ENCODE results near the gene C4orf46.

- TF ChIP-seq, protein P1, sequence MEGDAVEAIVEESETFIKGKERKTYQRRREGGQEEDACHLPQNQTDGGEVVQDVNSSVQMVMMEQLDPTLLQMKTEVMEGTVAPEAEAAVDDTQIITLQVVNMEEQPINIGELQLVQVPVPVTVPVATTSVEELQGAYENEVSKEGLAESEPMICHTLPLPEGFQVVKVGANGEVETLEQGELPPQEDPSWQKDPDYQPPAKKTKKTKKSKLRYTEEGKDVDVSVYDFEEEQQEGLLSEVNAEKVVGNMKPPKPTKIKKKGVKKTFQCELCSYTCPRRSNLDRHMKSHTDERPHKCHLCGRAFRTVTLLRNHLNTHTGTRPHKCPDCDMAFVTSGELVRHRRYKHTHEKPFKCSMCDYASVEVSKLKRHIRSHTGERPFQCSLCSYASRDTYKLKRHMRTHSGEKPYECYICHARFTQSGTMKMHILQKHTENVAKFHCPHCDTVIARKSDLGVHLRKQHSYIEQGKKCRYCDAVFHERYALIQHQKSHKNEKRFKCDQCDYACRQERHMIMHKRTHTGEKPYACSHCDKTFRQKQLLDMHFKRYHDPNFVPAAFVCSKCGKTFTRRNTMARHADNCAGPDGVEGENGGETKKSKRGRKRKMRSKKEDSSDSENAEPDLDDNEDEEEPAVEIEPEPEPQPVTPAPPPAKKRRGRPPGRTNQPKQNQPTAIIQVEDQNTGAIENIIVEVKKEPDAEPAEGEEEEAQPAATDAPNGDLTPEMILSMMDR (IDR thresholded peaks at IDR 0.05): no peak
- TF ChIP-seq TCF7L2 (IDR thresholded peaks at IDR 0.05; ENCODE audit: low read depth, low read length) (no peak), SIN3A (IDR thresholded peaks at IDR 0.05; ENCODE audit: borderline replicate concordance, insufficient read depth, low read depth, low read length) (no peak), POLR2AphosphoS5 (IDR thresholded peaks at IDR 0.05; ENCODE audit: low read depth, low read length) (no peak)
These were observed 567 bp downstream of the C4orf46 start for GRCh38 chr4:158670975-158671664.

Data from Panc1 (cell line).